Measurements from ENCODE around the gene LEKR1. TPM values are rescaled to one million over a fixed set of nuclear protein-coding genes. Genes with fewer than 3 reads are reported as not detected.

LEKR1 gene
- total RNA-seq, 1 donor from 2014 or later = 4.1 TPM

DNA sequence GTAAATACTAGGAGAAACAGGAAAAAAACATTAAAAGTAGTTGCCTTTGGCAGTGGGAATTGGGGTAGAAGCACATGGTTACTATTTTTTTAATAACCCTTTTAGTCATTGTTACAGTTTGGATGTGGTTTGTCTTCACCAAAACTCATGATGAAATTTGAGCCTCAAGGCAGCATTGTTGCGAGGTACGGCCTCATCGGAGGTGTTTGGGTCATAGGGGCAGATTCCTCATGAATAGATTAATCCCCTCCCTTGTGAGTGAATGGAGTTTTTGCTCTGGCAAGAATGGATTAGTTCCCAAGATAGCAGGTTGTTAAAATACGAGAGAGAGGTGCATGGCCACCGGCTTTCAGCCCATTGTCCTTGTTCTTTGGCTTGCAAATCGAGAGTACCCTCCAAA lies 92.6 kb downstream of the LEKR1 start:
- H3K27me3 Mint-ChIP-seq = no peaks in the 10 kb centered on the region

GRCh38 chr3:156919818-156920217 lies 93.7 kb downstream of the LEKR1 start:
- Mint-ChIP-seq H3K27ac (no peak overlapping the region), H3K4me3 (ENCODE audit: low read depth) (no peak overlapping the region), H3K9me3 (ENCODE audit: low read depth) (peaks cover 20% of the 10 kb centered on the region), H3K27me3 (no peaks in the 10 kb centered on the region), H3K36me3 (ENCODE audit: insufficient read depth) (peaks cover 1% of the 10 kb centered on the region), H3K4me1 (ENCODE audit: low read depth) (no peaks in the 10 kb centered on the region)
- TF ChIP-seq CTCF (IDR thresholded peaks at IDR 0.05; ENCODE audit: unreplicated experiment) = no peak
- no peak for DNase-seq (ENCODE audit: low spot score, unreplicated experiment)

More for the DNA sequence above, 92.6 kb downstream of the LEKR1 start:
- H3K36me3 Mint-ChIP-seq (ENCODE audit: insufficient read depth) = no peaks in the 10 kb centered on the region
- H3K4me3 Mint-ChIP-seq (ENCODE audit: low read depth) = no peak overlapping the region
- peaks cover 21% of the 10 kb centered on the region for H3K9me3 Mint-ChIP-seq (ENCODE audit: low read depth)
- no peak for DNase-seq (ENCODE audit: low spot score, unreplicated experiment)
- TF ChIP-seq CTCF (IDR thresholded peaks at IDR 0.05; ENCODE audit: unreplicated experiment) = no peak
- no peaks in the 10 kb centered on the region for H3K4me1 Mint-ChIP-seq (ENCODE audit: low read depth)
- no peak overlapping the region for H3K27ac Mint-ChIP-seq

DNA sequence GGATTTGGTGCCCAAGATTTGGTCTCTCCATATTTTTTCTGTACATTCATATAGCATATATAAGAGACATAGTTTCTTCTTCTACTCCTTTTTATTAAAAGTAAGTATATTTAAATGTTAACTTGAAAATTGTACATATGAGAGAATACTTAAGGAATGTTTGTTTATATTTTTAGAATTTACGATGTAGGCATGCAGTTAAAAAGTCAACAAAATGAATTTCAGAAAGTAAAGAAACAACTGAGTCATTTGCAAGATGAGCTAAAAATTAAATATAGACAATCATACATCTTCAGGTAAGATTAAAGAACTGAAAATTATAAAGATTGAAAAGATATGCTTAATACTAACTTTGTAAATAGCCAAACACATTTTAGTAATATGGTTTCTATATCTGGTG lies 94.2 kb downstream of the LEKR1 start:
- no peak for DNase-seq (ENCODE audit: low spot score, unreplicated experiment)
- H3K36me3 Mint-ChIP-seq (ENCODE audit: insufficient read depth) = peaks cover 1% of the 10 kb centered on the region
- TF ChIP-seq CTCF (IDR thresholded peaks at IDR 0.05; ENCODE audit: unreplicated experiment) = no peak
- no peak overlapping the region for H3K4me3 Mint-ChIP-seq (ENCODE audit: low read depth)
- no peak overlapping the region for H3K27ac Mint-ChIP-seq
- H3K9me3 Mint-ChIP-seq (ENCODE audit: low read depth) = peaks cover 14% of the 10 kb centered on the region
- no peaks in the 10 kb centered on the region for H3K4me1 Mint-ChIP-seq (ENCODE audit: low read depth)
- H3K27me3 Mint-ChIP-seq = no peaks in the 10 kb centered on the region

- no peaks in the 10 kb centered on the region for H3K27me3 Mint-ChIP-seq
- H3K4me1 Mint-ChIP-seq (ENCODE audit: low read depth) = no peaks in the 10 kb centered on the region
- no peak for TF ChIP-seq CTCF (IDR thresholded peaks at IDR 0.05; ENCODE audit: unreplicated experiment)
- peaks cover 1% of the 10 kb centered on the region for H3K36me3 Mint-ChIP-seq (ENCODE audit: insufficient read depth)
- H3K9me3 Mint-ChIP-seq (ENCODE audit: low read depth) = peaks cover 15% of the 10 kb centered on the region
- no peak for DNase-seq (ENCODE audit: low spot score, unreplicated experiment)
- no peak overlapping the region for H3K4me3 Mint-ChIP-seq (ENCODE audit: low read depth)
- no peak overlapping the region for H3K27ac Mint-ChIP-seq
These were observed 97.2 kb downstream of the LEKR1 start for GRCh38 chr3:156923349-156923748.

- no peaks in the 10 kb centered on the region for H3K27me3 Mint-ChIP-seq
These were observed 112.6 kb downstream of the LEKR1 start for GRCh38 chr3:156938724-156939123.

More at GRCh38 chr3:156938724-156939123, 112.6 kb downstream of the LEKR1 start:
- no peak overlapping the region for H3K27ac Mint-ChIP-seq
- no peak overlapping the region for H3K4me3 Mint-ChIP-seq (ENCODE audit: low read depth)
- H3K9me3 Mint-ChIP-seq (ENCODE audit: low read depth) = no peaks in the 10 kb centered on the region
- no peaks in the 10 kb centered on the region for H3K36me3 Mint-ChIP-seq (ENCODE audit: insufficient read depth)
- TF ChIP-seq CTCF (IDR thresholded peaks at IDR 0.05; ENCODE audit: unreplicated experiment) = no peak
- no peak for DNase-seq (ENCODE audit: low spot score, unreplicated experiment)
- no peaks in the 10 kb centered on the region for H3K4me1 Mint-ChIP-seq (ENCODE audit: low read depth)
